ENCODE data around the gene SOX12.
"Not testable (repeated sequence)": the region's sequence is repeated elsewhere in the genome, so short reads cannot be mapped to it uniquely, and the experiment has no call there.

The SOX12 gene

GRCh38 chr20:370977-371754, 45.8 kb downstream of the SOX12 start:
- H3K9ac ChIP-seq (ENCODE audit: low read length in 5 of 5) = peak overlapping the region in 2 of 5 donors; percentile 16 to 41
- no peaks in the 10 kb centered on the region for H3K9me3 ChIP-seq (ENCODE audit: control insufficient read depth in 5 of 5, low read length in 5 of 5)
- H3K36me3 ChIP-seq (ENCODE audit: control insufficient read depth in 5 of 5, insufficient read depth in 5 of 5, low read length in 5 of 5) = no peaks in the 10 kb centered on the region
- H3K27ac ChIP-seq (ENCODE audit: low read depth, low read length) = peak overlapping the region; percentile 69
- H3K4me1 ChIP-seq (ENCODE audit: control insufficient read depth in 5 of 5, insufficient read depth in 5 of 5, low read length in 5 of 5) = peaks cover 15 to 36% (median 25%) of the 10 kb centered on the region in 5 donors
- no peaks in the 10 kb centered on the region for H3K27me3 ChIP-seq (ENCODE audit: control insufficient read depth in 5 of 5, insufficient read depth in 4 of 5, low read length in 5 of 5)
- H3K4me3 ChIP-seq (ENCODE audit: low read depth in 1 of 5, low read length in 5 of 5) = no peak overlapping the region

- H3K4me3 ChIP-seq (ENCODE audit: low read depth in 1 of 5, low read length in 5 of 5) = no peak overlapping the region
- peaks cover 15 to 36% (median 25%) of the 10 kb centered on the region in 5 donors for H3K4me1 ChIP-seq (ENCODE audit: control insufficient read depth in 5 of 5, insufficient read depth in 5 of 5, low read length in 5 of 5)
- H3K27ac ChIP-seq (ENCODE audit: low read depth, low read length) = peak overlapping the region; percentile 69
- no peaks in the 10 kb centered on the region for H3K36me3 ChIP-seq (ENCODE audit: control insufficient read depth in 5 of 5, insufficient read depth in 5 of 5, low read length in 5 of 5)
- no peaks in the 10 kb centered on the region for H3K27me3 ChIP-seq (ENCODE audit: control insufficient read depth in 5 of 5, insufficient read depth in 4 of 5, low read length in 5 of 5)
- peak overlapping the region in 2 of 5 donors; percentile 16 to 41 for H3K9ac ChIP-seq (ENCODE audit: low read length in 5 of 5)
- no peaks in the 10 kb centered on the region for H3K9me3 ChIP-seq (ENCODE audit: control insufficient read depth in 5 of 5, low read length in 5 of 5)
Observed at GRCh38 chr20:371755-372542, 46.6 kb downstream of the SOX12 start.

GRCh38 chr20:372543-373082, 47.3 kb downstream of the SOX12 start:
- H3K27me3 ChIP-seq (ENCODE audit: control insufficient read depth in 5 of 5, insufficient read depth in 4 of 5, low read length in 5 of 5) = not testable (repeated sequence)
- H3K27ac ChIP-seq (ENCODE audit: low read depth, low read length) = peak overlapping the region; percentile 69

GRCh38 chr20:373171-373890, 48.0 kb downstream of the SOX12 start:
- peak overlapping the region; percentile 69 for H3K27ac ChIP-seq (ENCODE audit: low read depth, low read length)
- no peaks in the 10 kb centered on the region for H3K36me3 ChIP-seq (ENCODE audit: control insufficient read depth in 5 of 5, insufficient read depth in 5 of 5, low read length in 5 of 5)
- H3K27me3 ChIP-seq (ENCODE audit: control insufficient read depth in 5 of 5, insufficient read depth in 4 of 5, low read length in 5 of 5) = no peaks in the 10 kb centered on the region
- no peaks in the 10 kb centered on the region for H3K9me3 ChIP-seq (ENCODE audit: control insufficient read depth in 5 of 5, low read length in 5 of 5)
- H3K4me3 ChIP-seq (ENCODE audit: low read depth in 1 of 5, low read length in 5 of 5) = no peak overlapping the region
- no peak overlapping the region for H3K9ac ChIP-seq (ENCODE audit: low read length in 5 of 5)
- peaks cover 15 to 38% (median 25%) of the 10 kb centered on the region in 5 donors for H3K4me1 ChIP-seq (ENCODE audit: control insufficient read depth in 5 of 5, insufficient read depth in 5 of 5, low read length in 5 of 5)

More at GRCh38 chr20:372543-373082, 47.3 kb downstream of the SOX12 start:
- H3K4me3 ChIP-seq (ENCODE audit: low read depth in 1 of 5, low read length in 5 of 5); H3K36me3 ChIP-seq (ENCODE audit: control insufficient read depth in 5 of 5, insufficient read depth in 5 of 5, low read length in 5 of 5); H3K9me3 ChIP-seq (ENCODE audit: control insufficient read depth in 5 of 5, low read length in 5 of 5): not testable (repeated sequence)
- H3K9ac ChIP-seq (ENCODE audit: low read length in 5 of 5) = peak overlapping the region in 1 of 5 donors; percentile 41
- H3K4me1 ChIP-seq (ENCODE audit: control insufficient read depth in 5 of 5, insufficient read depth in 5 of 5, low read length in 5 of 5) = peaks cover 15 to 36% (median 25%) of the 10 kb centered on the region in 5 donors

DNA sequence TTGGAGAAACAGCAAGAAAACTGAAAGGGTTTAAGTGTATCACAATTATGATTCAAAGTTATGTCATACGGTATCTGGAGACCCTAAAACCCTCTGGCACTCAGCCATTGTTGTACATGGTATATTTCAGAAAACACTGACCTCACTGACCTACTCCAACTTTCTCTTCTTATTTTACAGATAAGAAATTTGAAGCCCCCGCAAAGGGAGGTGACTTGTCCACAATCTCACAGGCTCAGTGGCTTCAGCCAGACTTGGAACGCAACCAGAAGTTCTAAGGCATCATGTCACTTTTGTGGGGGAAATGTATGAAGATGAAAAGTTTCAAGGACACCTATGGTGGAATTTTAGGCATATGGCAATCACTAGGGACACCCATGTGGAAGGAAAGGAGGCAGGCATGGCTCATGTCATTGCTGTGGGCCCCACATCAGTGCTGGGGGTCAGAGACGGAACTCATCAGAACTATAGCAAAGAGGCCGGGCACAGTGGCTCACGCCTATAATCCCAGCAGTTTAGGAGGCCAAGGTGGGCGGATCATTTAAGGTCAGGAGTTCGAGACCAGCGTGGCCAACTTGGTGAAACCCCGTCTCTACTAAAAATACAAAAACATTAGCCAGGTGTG, 50.0 kb downstream of the SOX12 start:
- no peak overlapping the region for H3K9ac ChIP-seq (ENCODE audit: low read length in 5 of 5)
- H3K27ac ChIP-seq (ENCODE audit: low read depth, low read length) = no peak overlapping the region
- H3K9me3 ChIP-seq (ENCODE audit: control insufficient read depth in 5 of 5, low read length in 5 of 5) = no peaks in the 10 kb centered on the region
- no peaks in the 10 kb centered on the region for H3K27me3 ChIP-seq (ENCODE audit: control insufficient read depth in 5 of 5, insufficient read depth in 4 of 5, low read length in 5 of 5)
- peaks cover 15 to 39% (median 25%) of the 10 kb centered on the region in 5 donors for H3K4me1 ChIP-seq (ENCODE audit: control insufficient read depth in 5 of 5, insufficient read depth in 5 of 5, low read length in 5 of 5)
- no peaks in the 10 kb centered on the region for H3K36me3 ChIP-seq (ENCODE audit: control insufficient read depth in 5 of 5, insufficient read depth in 5 of 5, low read length in 5 of 5)
- no peak overlapping the region for H3K4me3 ChIP-seq (ENCODE audit: low read depth in 1 of 5, low read length in 5 of 5)

- Histone ChIP-seq H3K4me1 (ENCODE audit: control insufficient read depth in 5 of 5, insufficient read depth in 5 of 5, low read length in 5 of 5) (peaks cover 13 to 35% (median 24%) of the 10 kb centered on the region in 5 donors), H3K9me3 (ENCODE audit: control insufficient read depth in 5 of 5, low read length in 5 of 5) (no peaks in the 10 kb centered on the region), H3K27me3 (ENCODE audit: control insufficient read depth in 5 of 5, insufficient read depth in 4 of 5, low read length in 5 of 5) (no peaks in the 10 kb centered on the region), H3K9ac (ENCODE audit: low read length in 5 of 5) (no peak overlapping the region), H3K36me3 (ENCODE audit: control insufficient read depth in 5 of 5, insufficient read depth in 5 of 5, low read length in 5 of 5) (no peaks in the 10 kb centered on the region), H3K27ac (ENCODE audit: low read depth, low read length) (no peak overlapping the region), H3K4me3 (ENCODE audit: low read depth in 1 of 5, low read length in 5 of 5) (no peak overlapping the region)
Observed at GRCh38 chr20:376089-376488, 50.7 kb downstream of the SOX12 start.

DNA sequence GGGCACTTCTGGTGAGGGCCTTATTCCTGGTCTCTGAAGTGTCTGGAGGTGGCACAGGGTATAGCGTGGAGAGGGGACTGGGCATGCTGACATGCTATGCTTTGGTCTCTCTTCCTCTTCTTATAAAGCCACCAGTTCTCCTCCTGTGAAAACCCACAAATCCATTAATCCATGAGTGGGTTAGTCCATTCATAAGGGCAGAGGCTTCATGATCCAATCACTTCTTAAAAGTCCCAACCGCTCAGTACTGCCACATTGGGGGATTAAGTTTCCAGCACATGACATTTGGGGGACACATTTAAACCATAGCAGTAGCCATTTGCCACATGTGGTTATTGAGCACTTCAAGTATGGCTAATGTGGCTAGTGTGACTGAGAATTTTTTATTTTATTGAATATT, 51.4 kb downstream of the SOX12 start:
- Histone ChIP-seq H3K9me3 (ENCODE audit: control insufficient read depth in 5 of 5, low read length in 5 of 5) (no peaks in the 10 kb centered on the region), H3K4me1 (ENCODE audit: control insufficient read depth in 5 of 5, insufficient read depth in 5 of 5, low read length in 5 of 5) (peaks cover 10 to 30% (median 24%) of the 10 kb centered on the region in 5 donors), H3K36me3 (ENCODE audit: control insufficient read depth in 5 of 5, insufficient read depth in 5 of 5, low read length in 5 of 5) (no peaks in the 10 kb centered on the region), H3K27me3 (ENCODE audit: control insufficient read depth in 5 of 5, insufficient read depth in 4 of 5, low read length in 5 of 5) (no peaks in the 10 kb centered on the region), H3K27ac (ENCODE audit: low read depth, low read length) (no peak overlapping the region), H3K4me3 (ENCODE audit: low read depth in 1 of 5, low read length in 5 of 5) (no peak overlapping the region), H3K9ac (ENCODE audit: low read length in 5 of 5) (no peak overlapping the region)

DNA sequence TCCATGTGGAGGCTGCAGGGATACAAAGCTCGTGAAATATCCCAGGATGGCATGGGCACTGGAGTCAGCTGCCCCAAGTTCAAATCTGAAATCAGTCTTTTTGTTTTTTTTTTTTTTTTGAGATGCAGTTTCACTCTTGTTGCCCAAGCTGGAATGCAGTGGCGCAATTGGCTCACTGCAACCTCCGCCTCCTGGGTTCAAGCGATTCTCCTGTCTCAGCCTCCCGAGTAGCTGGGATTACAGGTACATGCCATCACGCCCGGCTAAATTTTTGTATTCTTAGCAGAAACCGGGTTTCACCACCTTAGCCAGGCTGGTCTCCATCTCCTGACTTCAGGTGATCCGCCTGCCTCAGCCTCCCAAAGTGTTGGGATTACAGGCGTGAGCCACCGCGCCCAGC, 52.2 kb downstream of the SOX12 start:
- not testable (repeated sequence) for H3K27ac ChIP-seq (ENCODE audit: low read depth, low read length); H3K9ac ChIP-seq (ENCODE audit: low read length in 5 of 5)

DNA sequence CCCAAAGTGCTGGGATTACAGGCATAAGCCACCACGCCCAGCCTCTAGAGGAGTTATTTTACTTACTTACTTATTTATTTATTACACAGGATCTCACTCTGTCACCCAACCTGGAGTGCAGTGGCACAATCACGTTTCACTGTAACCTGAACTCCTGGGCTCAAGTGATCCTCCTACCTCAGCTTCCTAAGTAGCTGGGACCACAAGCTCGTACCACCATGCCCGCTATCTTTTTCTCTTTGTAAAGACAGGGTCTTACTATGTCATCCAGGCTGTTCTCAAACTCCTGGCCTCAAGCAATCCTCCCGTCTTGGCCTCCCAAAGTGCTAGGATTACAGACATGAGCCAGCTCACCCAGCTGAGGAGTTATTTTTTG, 53.6 kb downstream of the SOX12 start:
- Histone ChIP-seq H3K9ac (ENCODE audit: low read length in 5 of 5) (no peak overlapping the region), H3K27me3 (ENCODE audit: control insufficient read depth in 5 of 5, insufficient read depth in 4 of 5, low read length in 5 of 5) (no peaks in the 10 kb centered on the region), H3K27ac (ENCODE audit: low read depth, low read length) (no peak overlapping the region), H3K36me3 (ENCODE audit: control insufficient read depth in 5 of 5, insufficient read depth in 5 of 5, low read length in 5 of 5) (no peaks in the 10 kb centered on the region), H3K4me3 (ENCODE audit: low read depth in 1 of 5, low read length in 5 of 5) (no peak overlapping the region), H3K9me3 (ENCODE audit: control insufficient read depth in 5 of 5, low read length in 5 of 5) (no peaks in the 10 kb centered on the region), H3K4me1 (ENCODE audit: control insufficient read depth in 5 of 5, insufficient read depth in 5 of 5, low read length in 5 of 5) (peaks cover 0 to 17% (median 12%) of the 10 kb centered on the region in 5 donors)

More for the DNA sequence above, 52.2 kb downstream of the SOX12 start:
- H3K27me3 ChIP-seq (ENCODE audit: control insufficient read depth in 5 of 5, insufficient read depth in 4 of 5, low read length in 5 of 5); H3K9me3 ChIP-seq (ENCODE audit: control insufficient read depth in 5 of 5, low read length in 5 of 5); H3K36me3 ChIP-seq (ENCODE audit: control insufficient read depth in 5 of 5, insufficient read depth in 5 of 5, low read length in 5 of 5); H3K4me3 ChIP-seq (ENCODE audit: low read depth in 1 of 5, low read length in 5 of 5): not testable (repeated sequence)
- H3K4me1 ChIP-seq (ENCODE audit: control insufficient read depth in 5 of 5, insufficient read depth in 5 of 5, low read length in 5 of 5) = peaks cover 5 to 29% (median 21%) of the 10 kb centered on the region in 5 donors

Measured in subcutaneous abdominal adipose tissue (tissue), 5 donors.